ENCODE data around the gene SUSD4.

The SUSD4 gene

DNA sequence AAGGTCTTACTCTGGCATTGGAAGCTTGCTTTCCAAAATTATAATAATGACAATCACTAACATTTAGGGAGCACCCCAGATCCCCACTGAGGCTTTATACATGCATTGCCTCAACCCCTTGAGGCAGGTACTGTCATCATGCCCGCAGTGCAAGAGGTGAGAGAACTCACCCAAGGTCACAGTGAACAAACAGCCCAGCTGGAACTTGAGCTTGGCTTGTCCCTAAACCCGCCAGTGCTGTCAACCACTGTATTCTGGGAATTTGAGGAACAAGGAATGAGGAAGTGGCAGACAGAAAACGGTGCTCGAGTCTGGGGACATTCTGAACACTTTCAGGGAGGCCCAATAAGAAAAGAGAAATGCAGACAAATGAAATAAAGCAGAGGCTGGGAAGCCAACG lies 186.3 kb downstream of the SUSD4 start:
- no peaks in the 10 kb centered on the region for H3K27me3 ChIP-seq (ENCODE audit: insufficient read depth, low read length, poor library complexity, severe bottlenecking)
- no peaks in the 10 kb centered on the region for H3K9me3 ChIP-seq (ENCODE audit: insufficient read depth, low read depth, low read length)
- no peaks in the 10 kb centered on the region for H3K36me3 ChIP-seq (ENCODE audit: insufficient read depth, low read length)
- H2AFZ ChIP-seq (ENCODE audit: low read length): no peak overlapping the region
- no peaks in the 10 kb centered on the region for H3K9me2 ChIP-seq (replicated peaks; ENCODE audit: low read depth, low read length)
- TF ChIP-seq, protein P1, sequence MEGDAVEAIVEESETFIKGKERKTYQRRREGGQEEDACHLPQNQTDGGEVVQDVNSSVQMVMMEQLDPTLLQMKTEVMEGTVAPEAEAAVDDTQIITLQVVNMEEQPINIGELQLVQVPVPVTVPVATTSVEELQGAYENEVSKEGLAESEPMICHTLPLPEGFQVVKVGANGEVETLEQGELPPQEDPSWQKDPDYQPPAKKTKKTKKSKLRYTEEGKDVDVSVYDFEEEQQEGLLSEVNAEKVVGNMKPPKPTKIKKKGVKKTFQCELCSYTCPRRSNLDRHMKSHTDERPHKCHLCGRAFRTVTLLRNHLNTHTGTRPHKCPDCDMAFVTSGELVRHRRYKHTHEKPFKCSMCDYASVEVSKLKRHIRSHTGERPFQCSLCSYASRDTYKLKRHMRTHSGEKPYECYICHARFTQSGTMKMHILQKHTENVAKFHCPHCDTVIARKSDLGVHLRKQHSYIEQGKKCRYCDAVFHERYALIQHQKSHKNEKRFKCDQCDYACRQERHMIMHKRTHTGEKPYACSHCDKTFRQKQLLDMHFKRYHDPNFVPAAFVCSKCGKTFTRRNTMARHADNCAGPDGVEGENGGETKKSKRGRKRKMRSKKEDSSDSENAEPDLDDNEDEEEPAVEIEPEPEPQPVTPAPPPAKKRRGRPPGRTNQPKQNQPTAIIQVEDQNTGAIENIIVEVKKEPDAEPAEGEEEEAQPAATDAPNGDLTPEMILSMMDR (conservative IDR thresholded peaks at IDR 0.05; ENCODE audit: low read length): no peak
- no peaks in the 10 kb centered on the region for H3K4me1 ChIP-seq (ENCODE audit: insufficient read depth, low read length, poor library complexity, severe bottlenecking)
- H3K4me3 ChIP-seq (ENCODE audit: low read length, poor library complexity, severe bottlenecking): no peak overlapping the region
- no peaks in the 10 kb centered on the region for H3K79me2 ChIP-seq (ENCODE audit: insufficient read depth, low read length)
- no peaks in the 10 kb centered on the region for H3F3A ChIP-seq (ENCODE audit: low read depth)
- H3K9ac ChIP-seq (ENCODE audit: low read depth, low read length, poor library complexity, severe bottlenecking): no peak overlapping the region
- H4K20me1 ChIP-seq (ENCODE audit: insufficient read depth, low read length, poor library complexity, severe bottlenecking): no peaks in the 10 kb centered on the region
- no peak overlapping the region for H3K4me2 ChIP-seq (ENCODE audit: low read depth, low read length, poor library complexity, severe bottlenecking)

DNA sequence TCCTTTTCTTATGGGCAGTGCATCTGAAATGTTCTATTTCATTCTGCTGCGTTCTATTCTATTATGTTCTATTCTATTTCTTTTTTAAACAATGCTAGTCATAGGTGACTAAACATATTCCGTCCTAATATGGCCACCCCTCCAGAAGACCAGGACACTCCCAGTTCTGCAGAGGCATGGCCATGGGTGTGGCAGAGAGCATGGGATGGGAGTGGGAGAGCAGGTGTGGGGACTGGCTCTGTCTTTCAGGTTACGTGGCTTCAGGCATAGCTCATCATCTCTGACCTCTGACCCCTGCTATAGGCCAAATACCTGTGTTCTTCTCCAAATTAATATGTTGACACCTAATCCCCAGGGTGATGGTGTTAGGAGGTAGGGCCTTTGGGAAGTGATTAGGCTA lies 187.5 kb downstream of the SUSD4 start:
- Histone ChIP-seq H2AFZ (ENCODE audit: low read length) (no peak overlapping the region), H3K4me3 (ENCODE audit: low read length, poor library complexity, severe bottlenecking) (no peak overlapping the region), H3K36me3 (ENCODE audit: insufficient read depth, low read length) (no peaks in the 10 kb centered on the region), H3K4me1 (ENCODE audit: insufficient read depth, low read length, poor library complexity, severe bottlenecking) (no peaks in the 10 kb centered on the region), H3K4me2 (ENCODE audit: low read depth, low read length, poor library complexity, severe bottlenecking) (no peak overlapping the region), H3K9me2 (replicated peaks; ENCODE audit: low read depth, low read length) (no peaks in the 10 kb centered on the region), H3F3A (ENCODE audit: low read depth) (no peaks in the 10 kb centered on the region), H3K79me2 (ENCODE audit: insufficient read depth, low read length) (no peaks in the 10 kb centered on the region), H3K9ac (ENCODE audit: low read depth, low read length, poor library complexity, severe bottlenecking) (no peak overlapping the region), H3K27me3 (ENCODE audit: insufficient read depth, low read length, poor library complexity, severe bottlenecking) (no peaks in the 10 kb centered on the region), H3K9me3 (ENCODE audit: insufficient read depth, low read depth, low read length) (no peaks in the 10 kb centered on the region), H4K20me1 (ENCODE audit: insufficient read depth, low read length, poor library complexity, severe bottlenecking) (no peaks in the 10 kb centered on the region)
- TF ChIP-seq, protein P1 (conservative IDR thresholded peaks at IDR 0.05; ENCODE audit: low read length): no peak
- TF ChIP-seq EZH2phosphoT487 (IDR thresholded peaks at IDR 0.05; ENCODE audit: borderline replicate concordance): no peak

DNA sequence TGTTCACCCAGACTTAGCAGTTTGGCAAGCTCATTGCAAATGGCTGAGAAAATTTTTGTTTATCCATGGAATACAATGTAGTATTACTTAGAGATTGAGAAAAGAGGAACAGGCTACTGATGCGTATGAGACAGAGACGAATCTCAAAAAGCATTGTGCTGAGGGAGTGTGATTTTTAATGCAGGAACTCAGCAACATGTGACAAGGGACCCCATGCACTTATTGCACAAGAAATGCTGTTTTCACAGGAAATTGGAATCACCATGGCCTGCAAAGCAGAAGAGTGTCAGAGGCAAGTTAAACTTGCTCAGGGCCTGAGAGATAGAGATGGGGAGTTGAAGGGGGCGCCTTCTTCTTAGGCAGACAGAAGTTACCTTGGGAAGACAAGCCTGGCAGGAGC lies 188.3 kb downstream of the SUSD4 start:
- no peaks in the 10 kb centered on the region for H3F3A ChIP-seq (ENCODE audit: low read depth)
- no peak overlapping the region for H3K9ac ChIP-seq (ENCODE audit: low read depth, low read length, poor library complexity, severe bottlenecking)
- H3K9me3 ChIP-seq (ENCODE audit: insufficient read depth, low read depth, low read length): no peaks in the 10 kb centered on the region
- TF ChIP-seq, protein P1 (conservative IDR thresholded peaks at IDR 0.05; ENCODE audit: low read length): no peak
- no peak for TF ChIP-seq EZH2phosphoT487 (IDR thresholded peaks at IDR 0.05; ENCODE audit: borderline replicate concordance)
- H2AFZ ChIP-seq (ENCODE audit: low read length): no peak overlapping the region
- H3K4me1 ChIP-seq (ENCODE audit: insufficient read depth, low read length, poor library complexity, severe bottlenecking): no peaks in the 10 kb centered on the region
- no peak overlapping the region for H3K4me3 ChIP-seq (ENCODE audit: low read length, poor library complexity, severe bottlenecking)
- H3K79me2 ChIP-seq (ENCODE audit: insufficient read depth, low read length): no peaks in the 10 kb centered on the region
- H3K36me3 ChIP-seq (ENCODE audit: insufficient read depth, low read length): no peaks in the 10 kb centered on the region
- H3K27me3 ChIP-seq (ENCODE audit: insufficient read depth, low read length, poor library complexity, severe bottlenecking): no peaks in the 10 kb centered on the region
- H4K20me1 ChIP-seq (ENCODE audit: insufficient read depth, low read length, poor library complexity, severe bottlenecking): no peaks in the 10 kb centered on the region
- no peak overlapping the region for H3K4me2 ChIP-seq (ENCODE audit: low read depth, low read length, poor library complexity, severe bottlenecking)
- H3K9me2 ChIP-seq (replicated peaks; ENCODE audit: low read depth, low read length): no peaks in the 10 kb centered on the region
